ENCODE measurements around the gene MBNL3.
"Not testable (repeated sequence)": the region's sequence is repeated elsewhere in the genome, so short reads cannot be mapped to it uniquely, and the experiment has no call there.

The MBNL3 gene

DNA sequence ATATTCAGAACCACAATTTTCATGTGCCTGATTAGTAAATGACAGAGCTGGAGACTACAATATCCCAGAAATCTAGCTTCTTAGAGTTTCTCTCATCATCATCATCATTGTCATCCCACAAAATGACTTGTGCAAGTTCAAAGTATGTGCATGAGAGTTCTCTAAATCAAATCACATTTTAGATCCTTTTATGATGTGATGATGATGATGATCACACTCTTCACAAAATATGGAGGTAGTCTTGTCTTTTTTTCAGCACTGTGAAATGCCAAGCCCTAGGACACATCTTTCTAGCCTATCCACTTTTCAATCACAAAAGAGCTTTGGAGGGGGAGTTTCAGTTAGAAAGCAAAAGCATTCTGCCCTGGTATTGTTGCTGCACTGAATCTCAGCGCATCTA is 7.4 kb downstream of the MBNL3 start:
- no peak overlapping the region for H3K4me3 ChIP-seq (ENCODE audit: low read depth, low read length)
- no peak for DNase-seq (ENCODE audit: low read depth)

DNA sequence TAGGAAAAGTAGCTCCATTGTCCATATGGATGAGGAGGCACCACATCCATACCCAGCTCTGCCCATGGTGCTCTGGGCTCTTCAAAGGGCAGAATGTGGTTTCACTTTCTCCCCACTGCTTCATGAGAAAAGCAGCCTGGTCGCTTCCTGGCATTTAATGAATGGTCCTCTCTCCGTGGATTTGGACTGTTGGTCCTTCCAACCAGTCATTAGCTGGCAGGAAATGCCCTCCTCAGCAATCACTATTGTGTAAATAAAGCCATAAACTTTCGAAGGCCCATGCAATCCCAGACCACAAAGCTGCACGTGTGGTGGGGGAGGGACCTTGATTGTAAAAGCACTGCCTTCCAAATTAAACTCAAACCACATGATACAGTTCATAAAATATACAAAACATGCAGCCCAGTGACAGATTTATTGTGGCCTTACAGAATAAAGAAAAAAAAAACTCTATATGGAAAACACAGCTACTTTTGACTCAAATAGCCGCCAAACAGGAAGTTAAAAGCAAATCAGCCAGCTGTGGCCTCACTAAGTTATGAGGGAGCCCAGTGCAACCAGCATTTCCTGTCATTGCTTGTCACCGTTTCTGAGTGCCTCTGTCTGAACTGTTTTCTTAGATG is 8.1 kb downstream of the MBNL3 start:
- no peak for DNase-seq (ENCODE audit: low read depth)

GRCh38 chrX:132474544-132475248 is 14.1 kb downstream of the MBNL3 start:
- no peak for DNase-seq (ENCODE audit: low read depth)
- no peak overlapping the region for H3K4me3 ChIP-seq (ENCODE audit: low read depth, low read length)

More for the DNA sequence above, 8.1 kb downstream of the MBNL3 start:
- peak overlapping the region; percentile 18 for H3K4me3 ChIP-seq (ENCODE audit: low read depth, low read length)

GRCh38 chrX:132472397-132472796 is 16.4 kb downstream of the MBNL3 start:
- no peak for DNase-seq (ENCODE audit: low read depth)
- H3K4me3 ChIP-seq (ENCODE audit: low read depth, low read length) = no peak overlapping the region

DNA sequence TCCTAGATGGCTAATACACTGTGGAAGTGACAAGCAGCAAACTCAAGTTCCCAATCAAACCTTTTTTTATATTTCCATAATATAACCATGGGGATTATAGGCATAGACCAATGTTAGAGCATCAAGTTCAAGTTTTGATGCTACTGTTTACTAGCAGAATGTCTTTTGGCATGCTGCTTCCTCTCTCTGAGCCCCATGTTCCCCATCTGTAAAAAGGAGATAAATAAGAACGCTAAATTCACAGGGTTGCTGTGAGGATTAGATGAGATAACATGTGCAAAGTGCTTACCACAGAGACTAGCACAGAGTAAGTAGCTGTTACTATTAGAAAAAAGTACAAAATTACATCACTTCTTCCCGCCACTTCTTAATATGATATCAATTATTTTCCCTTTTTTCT is 18.0 kb downstream of the MBNL3 start:
- H3K4me3 ChIP-seq (ENCODE audit: low read depth, low read length) = no peak overlapping the region
- no peak for DNase-seq (ENCODE audit: low read depth)

DNA sequence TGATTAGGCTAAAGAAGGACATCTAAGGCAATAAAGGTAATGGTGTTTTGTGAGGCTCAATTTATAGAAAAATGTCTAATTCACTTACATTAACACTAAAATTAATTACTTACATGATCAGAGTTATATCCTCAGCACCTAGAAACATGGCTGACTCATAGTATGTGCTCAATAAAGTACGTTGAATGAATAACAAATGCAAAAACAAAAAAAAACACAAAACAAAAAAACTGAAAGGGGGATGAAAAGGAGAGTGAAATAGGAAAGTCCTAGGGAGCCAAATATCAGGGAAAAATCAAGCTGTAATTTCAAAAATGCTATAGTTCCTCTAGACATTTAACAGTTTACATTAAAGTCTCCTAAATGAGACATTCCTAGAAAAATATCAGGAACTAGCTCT is 18.7 kb downstream of the MBNL3 start:
- H3K4me3 ChIP-seq (ENCODE audit: low read depth, low read length) = no peak overlapping the region
- DNase-seq (ENCODE audit: low read depth) = no peak

GRCh38 chrX:132468454-132468853 is 20.4 kb downstream of the MBNL3 start:
- no peak overlapping the region for H3K4me3 ChIP-seq (ENCODE audit: low read depth, low read length)
- DNase-seq (ENCODE audit: low read depth) = no peak

DNA sequence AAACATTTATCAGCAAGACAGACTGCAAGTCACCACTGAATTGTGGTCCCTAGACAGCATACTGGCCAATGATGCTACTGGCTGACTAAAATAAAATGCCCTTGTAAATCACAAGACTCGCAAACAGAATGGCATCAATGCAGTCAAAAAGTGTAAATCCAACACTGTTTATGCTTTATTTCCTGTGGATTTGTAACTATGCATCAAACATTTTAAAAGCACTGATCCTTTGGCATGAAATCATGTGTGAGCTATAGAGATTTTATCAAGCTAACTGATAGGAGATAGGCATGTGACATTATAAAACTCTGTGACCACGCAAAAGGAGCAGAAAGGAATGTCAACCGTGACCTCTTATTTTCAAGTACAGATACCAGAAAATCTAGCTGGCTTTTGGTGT is 20.8 kb downstream of the MBNL3 start:
- H3K4me3 ChIP-seq (ENCODE audit: low read depth, low read length) = no peak overlapping the region
- DNase-seq (ENCODE audit: low read depth) = no peak

DNA sequence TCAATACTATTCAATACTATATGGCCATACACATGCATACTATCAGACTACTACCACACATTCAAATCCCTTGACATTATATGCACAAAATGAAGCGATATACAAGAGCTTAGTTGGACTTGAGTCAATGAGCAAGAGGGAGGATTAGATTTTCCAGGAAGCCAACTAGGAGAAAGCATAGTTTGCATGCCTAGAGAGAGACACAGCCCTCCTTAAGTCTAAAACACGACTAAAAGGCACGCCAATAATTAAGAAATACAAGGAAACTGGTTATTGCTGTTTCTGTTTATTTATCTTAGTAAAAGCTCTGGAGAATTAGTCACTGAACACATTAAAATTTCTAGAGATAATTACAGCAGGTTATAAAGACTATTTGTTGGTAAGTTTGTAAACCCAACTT is 21.8 kb downstream of the MBNL3 start:
- no peak overlapping the region for H3K4me3 ChIP-seq (ENCODE audit: low read depth, low read length)
- no peak for DNase-seq (ENCODE audit: low read depth)

GRCh38 chrX:132463411-132463810 is 25.4 kb downstream of the MBNL3 start:
- no peak overlapping the region for H3K4me3 ChIP-seq (ENCODE audit: low read depth, low read length)
- DNase-seq (ENCODE audit: low read depth) = no peak

DNA sequence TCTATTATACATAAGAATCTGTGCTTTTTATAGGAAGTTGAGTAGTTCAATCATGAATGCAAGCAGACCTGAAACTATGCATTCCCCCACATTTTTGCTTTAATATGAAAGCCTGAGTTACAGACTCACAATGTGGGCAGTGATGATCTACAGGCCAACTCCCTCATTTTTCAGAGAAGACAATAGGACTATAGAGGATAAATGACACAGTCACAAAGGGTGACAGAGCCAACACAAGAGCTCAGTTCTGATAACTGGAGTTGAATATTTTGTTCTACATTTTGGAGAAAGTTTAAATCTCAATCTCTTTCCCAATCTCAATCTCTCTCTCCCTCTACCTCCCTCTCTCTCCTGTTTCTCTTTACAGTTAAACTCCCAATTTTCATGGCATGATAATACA is 27.0 kb downstream of the MBNL3 start:
- no peak for DNase-seq (ENCODE audit: low read depth)
- H3K4me3 ChIP-seq (ENCODE audit: low read depth, low read length) = no peak overlapping the region

DNA sequence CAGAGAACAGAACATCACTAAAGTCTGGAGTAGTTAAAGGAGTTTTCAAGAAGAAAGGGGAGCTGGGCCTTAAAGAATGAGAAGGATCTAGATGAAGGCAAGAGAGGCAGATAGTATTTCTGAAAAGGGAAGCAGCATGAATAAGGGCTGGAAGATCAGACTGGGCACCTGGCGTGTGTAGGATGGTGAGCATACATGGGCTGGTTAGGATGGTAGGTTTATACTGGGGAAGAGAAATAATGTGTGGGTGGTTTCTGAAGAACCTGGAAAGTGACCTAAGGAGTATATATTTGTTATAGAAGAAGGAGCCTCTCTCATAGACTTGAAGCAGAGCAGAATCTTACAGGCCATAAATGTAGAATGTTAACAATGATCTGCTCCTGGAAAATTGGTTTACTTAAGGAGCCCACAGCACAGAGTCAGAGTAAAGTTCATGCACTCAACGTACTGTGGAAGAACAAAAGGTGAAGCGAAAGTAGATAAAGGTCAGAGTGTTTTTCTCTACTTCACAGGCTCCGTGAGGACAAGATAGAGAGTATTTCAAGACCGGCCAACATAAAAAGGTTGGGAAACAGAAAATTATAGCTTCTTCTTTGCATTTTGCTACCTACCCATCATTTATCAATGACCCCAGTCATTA is 35.8 kb downstream of the MBNL3 start:
- DNase-seq (ENCODE audit: low read depth) = no peak
- H3K4me3 ChIP-seq (ENCODE audit: low read depth, low read length) = no peak overlapping the region

DNA sequence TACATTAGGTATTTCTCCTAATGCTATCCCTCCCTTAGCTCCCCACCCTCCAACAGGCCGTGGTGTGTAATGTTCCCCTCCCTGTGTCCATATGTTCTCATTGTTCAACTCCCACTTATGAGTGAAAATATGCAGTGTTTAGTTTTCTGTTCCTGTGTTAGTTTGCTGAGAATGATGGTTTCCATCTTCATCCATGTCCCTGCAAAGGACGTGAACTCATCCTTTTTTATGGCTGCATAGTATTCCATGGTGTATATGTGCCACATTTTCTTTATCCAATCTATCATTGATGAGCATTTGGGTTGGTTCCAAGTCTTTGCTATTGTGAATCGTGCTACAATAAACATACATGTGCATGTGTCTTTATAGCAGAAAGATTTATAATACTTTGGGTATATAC is 42.9 kb downstream of the MBNL3 start:
- DNase-seq (ENCODE audit: low read depth); H3K4me3 ChIP-seq (ENCODE audit: low read depth, low read length): not testable (repeated sequence)

DNA sequence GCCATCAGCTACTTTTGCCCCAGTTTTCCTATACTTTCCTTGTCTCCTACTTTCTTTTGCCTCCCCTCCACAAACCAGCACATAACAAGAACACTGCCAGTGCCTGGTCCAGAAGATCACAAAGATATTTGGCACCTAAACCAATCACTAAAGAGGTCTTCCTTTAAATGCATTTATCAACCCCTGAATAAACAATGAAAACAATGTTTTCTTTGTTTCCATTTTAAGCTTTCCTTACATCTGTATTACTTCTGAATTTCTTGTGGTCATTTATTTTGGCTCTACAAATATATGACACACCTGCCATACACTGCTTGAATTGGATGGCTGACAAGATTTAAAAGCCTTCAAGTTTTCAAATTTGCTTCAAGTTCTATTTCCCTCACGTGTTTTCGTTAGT is 43.9 kb downstream of the MBNL3 start:
- H3K4me3 ChIP-seq (ENCODE audit: low read depth, low read length) = no peak overlapping the region
- DNase-seq (ENCODE audit: low read depth) = no peak

GRCh38 chrX:132443196-132444135 is 45.4 kb downstream of the MBNL3 start:
- peak; percentile 48 for DNase-seq (ENCODE audit: low read depth)
- H3K4me3 ChIP-seq (ENCODE audit: low read depth, low read length) = no peak overlapping the region

DNA sequence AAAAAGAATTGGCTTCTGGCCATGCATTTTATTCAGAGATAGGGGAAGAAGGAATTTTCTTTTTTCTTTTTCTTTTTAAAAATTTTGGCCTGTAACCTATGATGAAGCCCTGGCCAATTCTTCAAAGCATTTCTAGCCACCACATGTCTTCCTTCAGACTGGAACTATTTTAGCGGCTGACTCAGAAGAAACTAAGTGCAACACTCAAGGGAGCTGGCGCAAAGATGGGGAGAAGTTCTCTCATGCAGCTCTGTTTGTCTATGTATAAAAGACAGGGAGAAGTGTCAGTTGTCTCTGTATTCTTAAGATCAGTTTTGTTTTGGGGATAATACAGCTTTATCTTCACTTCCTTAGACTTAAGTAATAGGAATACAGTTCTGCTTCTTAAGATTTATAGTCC is 46.1 kb downstream of the MBNL3 start:
- no peak overlapping the region for H3K4me3 ChIP-seq (ENCODE audit: low read depth, low read length)
- DNase-seq (ENCODE audit: low read depth) = no peak

- no peak overlapping the region for H3K4me3 ChIP-seq (ENCODE audit: low read depth, low read length)
- DNase-seq (ENCODE audit: low read depth) = peak; percentile 68
Observed at GRCh38 chrX:132435222-132435621, 53.6 kb downstream of the MBNL3 start.

DNA sequence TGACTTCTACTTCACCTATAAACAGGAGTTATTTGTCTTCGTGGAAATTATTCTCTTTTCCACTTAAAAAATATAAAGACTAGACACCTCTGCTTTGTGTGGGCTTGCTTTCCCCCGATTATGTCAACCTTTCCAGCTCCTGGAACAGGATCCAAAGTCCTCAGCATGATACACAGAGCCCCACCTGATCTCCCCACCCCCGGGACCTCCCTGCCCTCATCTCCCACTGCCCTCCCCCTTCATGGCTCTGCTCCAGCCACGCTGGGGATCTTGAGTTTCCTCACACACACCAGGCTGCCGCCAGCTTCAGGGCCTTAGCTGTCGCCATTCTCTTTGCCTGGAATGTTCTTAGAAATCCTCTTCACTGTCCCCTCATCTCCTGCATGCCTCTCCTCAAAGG is 55.3 kb downstream of the MBNL3 start:
- no peak overlapping the region for H3K4me3 ChIP-seq (ENCODE audit: low read depth, low read length)
- no peak for DNase-seq (ENCODE audit: low read depth)

- H3K4me3 ChIP-seq (ENCODE audit: low read depth, low read length) = no peak overlapping the region
- DNase-seq (ENCODE audit: low read depth) = no peak
Observed at GRCh38 chrX:132433001-132433400, 55.8 kb downstream of the MBNL3 start.

- DNase-seq (ENCODE audit: low read depth) = no peak
- H3K4me3 ChIP-seq (ENCODE audit: low read depth, low read length) = no peak overlapping the region
Observed at GRCh38 chrX:132428896-132429295, 59.9 kb downstream of the MBNL3 start.
